Activated gamma-delta T cell treated with Interleukin-2 at 50 U/mL for 16 hours (primary cell): ENCODE measurements around the gene CHCHD3.

Experiments used
- DNase-seq: peaks from one replicate; pipeline ENCODE4 v3.0.0-alpha.2; 2020

Gene CHCHD3

GRCh38 chr7:133081599-133082389 is at the start of gene CHCHD3:
Gene CHCHD3, minus strand, starts transcription at chr7:133082090. Its CDS starts 153 bp downstream, at chr7:133081937.
- DNase-seq, result peak; percentile 95

GRCh38 chr7:133130166-133130565 is 48.3 kb upstream of the CHCHD3 start:
- DNase-seq, result no peak

GRCh38 chr7:133126422-133126821 is 44.5 kb upstream of the CHCHD3 start:
- no peak for DNase-seq

- no peak for DNase-seq
These were observed 43.1 kb upstream of the CHCHD3 start for GRCh38 chr7:133124974-133125373.

GRCh38 chr7:133121175-133121844 is 39.4 kb upstream of the CHCHD3 start:
- DNase-seq, result no peak

GRCh38 chr7:133119067-133119466 is 37.2 kb upstream of the CHCHD3 start:
- DNase-seq, result no peak

GRCh38 chr7:133118261-133118660 is 36.4 kb upstream of the CHCHD3 start:
- no peak for DNase-seq

GRCh38 chr7:133117452-133117851 is 35.6 kb upstream of the CHCHD3 start:
- no peak for DNase-seq

GRCh38 chr7:133115596-133115995 is 33.7 kb upstream of the CHCHD3 start:
- no peak for DNase-seq

GRCh38 chr7:133114519-133114918 is 32.6 kb upstream of the CHCHD3 start:
- DNase-seq, result no peak

- no peak for DNase-seq
These were observed 31.1 kb upstream of the CHCHD3 start for GRCh38 chr7:133112976-133113375.

- no peak for DNase-seq
These were observed 30.4 kb upstream of the CHCHD3 start for GRCh38 chr7:133112335-133112734.

- DNase-seq, result no peak
These were observed 28.4 kb upstream of the CHCHD3 start for GRCh38 chr7:133110312-133110711.

GRCh38 chr7:133109816-133110215 is 27.9 kb upstream of the CHCHD3 start:
- DNase-seq, result no peak

- no peak for DNase-seq
These were observed 26.1 kb upstream of the CHCHD3 start for GRCh38 chr7:133108023-133108422.

- no peak for DNase-seq
These were observed 20.6 kb upstream of the CHCHD3 start for GRCh38 chr7:133102276-133103060.

GRCh38 chr7:133099633-133100286 is 17.9 kb upstream of the CHCHD3 start:
- no peak for DNase-seq

- no peak for DNase-seq
These were observed 13.3 kb upstream of the CHCHD3 start for GRCh38 chr7:133095119-133095671.

GRCh38 chr7:133091943-133092464 is 10.1 kb upstream of the CHCHD3 start:
- no peak for DNase-seq

- no peak for DNase-seq
These were observed 488 bp upstream of the CHCHD3 start for GRCh38 chr7:133082390-133082766.

- DNase-seq, result no peak
These were observed 731 bp downstream of the CHCHD3 start for GRCh38 chr7:133081119-133081598.

- no peak for DNase-seq
These were observed 2.6 kb downstream of the CHCHD3 start for GRCh38 chr7:133079296-133079695.
